Measurements from ENCODE around the gene BRWD1.
"Not testable (repeated sequence)": the region's sequence is repeated elsewhere in the genome, so short reads cannot be mapped to it uniquely, and the experiment has no call there.

The BRWD1 gene

DNA sequence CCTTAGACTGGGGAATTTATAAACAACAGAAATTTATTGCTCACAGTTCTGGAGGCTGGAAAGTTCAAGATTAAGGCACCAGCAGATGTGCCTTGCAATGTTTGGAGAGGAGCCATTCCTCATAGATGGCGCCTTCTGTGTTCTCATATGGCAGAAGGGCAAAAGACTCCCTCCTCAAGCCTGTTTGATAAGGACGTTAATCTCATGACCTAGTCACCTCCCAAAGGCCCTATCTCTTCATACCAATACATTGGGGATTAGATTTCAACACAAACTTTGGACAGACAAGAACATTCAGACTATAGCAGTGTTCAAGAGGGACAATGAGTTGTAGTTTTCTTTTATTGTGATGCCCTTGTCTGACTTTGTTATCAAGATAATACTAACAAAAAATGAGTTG lies 164.5 kb downstream of the BRWD1 start:
- Histone ChIP-seq H3K4me3 (ENCODE audit: low read length) (no peak overlapping the region), H3K27ac (ENCODE audit: low read depth, low read length) (no peak overlapping the region), H3K4me1 (ENCODE audit: control insufficient read depth, insufficient read depth, low read length) (no peaks in the 10 kb centered on the region), H3K27me3 (ENCODE audit: control insufficient read depth, insufficient read depth, low read length) (no peaks in the 10 kb centered on the region), H3K9ac (ENCODE audit: low read length) (no peak overlapping the region), H3K36me3 (ENCODE audit: control insufficient read depth, insufficient read depth, low read length) (no peaks in the 10 kb centered on the region)

DNA sequence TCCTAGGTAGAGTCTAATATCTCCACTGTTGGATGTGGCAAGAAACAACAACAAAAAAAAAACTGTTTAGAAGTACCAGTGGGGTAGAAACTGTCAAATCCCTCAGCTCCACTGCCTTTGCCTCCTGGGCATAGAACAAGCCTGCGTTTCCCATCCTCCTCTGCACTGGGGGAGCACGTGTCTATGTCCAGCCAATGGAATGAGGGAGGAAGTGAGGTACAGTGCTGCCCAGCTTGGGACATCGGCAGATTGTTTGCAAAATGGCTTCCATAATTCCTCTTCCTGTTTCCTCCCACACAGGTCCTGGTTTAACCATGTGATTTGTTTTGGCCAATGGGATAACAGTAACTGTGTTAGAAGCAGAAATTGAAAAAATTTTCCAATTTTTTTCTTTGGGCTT lies 169.2 kb downstream of the BRWD1 start:
- no peaks in the 10 kb centered on the region for H3K27me3 ChIP-seq (ENCODE audit: control insufficient read depth, insufficient read depth, low read length)
- no peaks in the 10 kb centered on the region for H3K4me1 ChIP-seq (ENCODE audit: control insufficient read depth, insufficient read depth, low read length)
- no peaks in the 10 kb centered on the region for H3K36me3 ChIP-seq (ENCODE audit: control insufficient read depth, insufficient read depth, low read length)
- no peak overlapping the region for H3K4me3 ChIP-seq (ENCODE audit: low read length)
- H3K9ac ChIP-seq (ENCODE audit: low read length) = no peak overlapping the region
- H3K27ac ChIP-seq (ENCODE audit: low read depth, low read length) = no peak overlapping the region

DNA sequence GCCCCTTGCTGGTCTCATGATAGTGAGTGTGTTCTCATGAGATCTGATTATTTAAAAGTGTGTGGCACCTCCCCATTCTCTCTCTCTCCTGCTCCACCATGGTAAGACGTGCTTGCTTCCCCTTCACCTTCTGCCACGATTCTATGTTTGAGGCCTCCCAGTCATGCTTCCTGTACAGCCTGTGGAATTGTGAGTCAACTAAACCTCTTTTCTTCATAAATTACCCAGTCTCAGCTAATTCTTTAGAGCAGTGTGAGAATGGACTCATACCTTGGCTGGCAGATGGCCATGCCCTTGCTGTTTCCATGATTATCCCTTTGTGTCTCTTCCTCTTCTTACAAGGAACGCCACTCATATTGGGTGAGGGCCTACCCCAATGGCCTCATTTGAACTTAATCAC lies 170.5 kb downstream of the BRWD1 start:
- H3K27ac ChIP-seq (ENCODE audit: low read depth, low read length) = no peak overlapping the region
- H3K4me1 ChIP-seq (ENCODE audit: control insufficient read depth, insufficient read depth, low read length) = no peaks in the 10 kb centered on the region
- H3K27me3 ChIP-seq (ENCODE audit: control insufficient read depth, insufficient read depth, low read length) = no peaks in the 10 kb centered on the region
- H3K36me3 ChIP-seq (ENCODE audit: control insufficient read depth, insufficient read depth, low read length) = no peaks in the 10 kb centered on the region
- no peak overlapping the region for H3K9ac ChIP-seq (ENCODE audit: low read length)
- H3K4me3 ChIP-seq (ENCODE audit: low read length) = no peak overlapping the region

DNA sequence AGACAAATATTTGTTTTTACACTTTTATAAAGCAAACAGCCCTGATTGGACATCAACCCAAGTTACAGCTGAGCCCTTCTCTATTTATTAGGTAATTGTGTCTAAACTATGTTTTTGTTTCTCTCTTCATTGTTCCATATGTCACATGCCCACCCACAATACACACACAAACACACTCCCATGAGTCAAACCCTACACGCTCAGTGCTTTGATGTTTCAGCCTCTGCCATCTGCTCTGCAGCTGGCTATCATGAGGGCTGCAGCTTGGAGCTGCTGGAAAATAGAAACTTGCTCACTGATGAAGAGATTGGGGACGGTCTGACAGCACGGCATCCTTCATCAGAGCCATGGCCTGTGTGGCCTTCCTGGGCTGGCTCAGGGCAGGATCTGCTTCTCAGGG lies 171.9 kb downstream of the BRWD1 start:
- Histone ChIP-seq H3K4me3 (ENCODE audit: low read length) (no peak overlapping the region), H3K27ac (ENCODE audit: low read depth, low read length) (no peak overlapping the region), H3K36me3 (ENCODE audit: control insufficient read depth, insufficient read depth, low read length) (no peaks in the 10 kb centered on the region), H3K27me3 (ENCODE audit: control insufficient read depth, insufficient read depth, low read length) (no peaks in the 10 kb centered on the region), H3K4me1 (ENCODE audit: control insufficient read depth, insufficient read depth, low read length) (no peaks in the 10 kb centered on the region), H3K9ac (ENCODE audit: low read length) (no peak overlapping the region)

DNA sequence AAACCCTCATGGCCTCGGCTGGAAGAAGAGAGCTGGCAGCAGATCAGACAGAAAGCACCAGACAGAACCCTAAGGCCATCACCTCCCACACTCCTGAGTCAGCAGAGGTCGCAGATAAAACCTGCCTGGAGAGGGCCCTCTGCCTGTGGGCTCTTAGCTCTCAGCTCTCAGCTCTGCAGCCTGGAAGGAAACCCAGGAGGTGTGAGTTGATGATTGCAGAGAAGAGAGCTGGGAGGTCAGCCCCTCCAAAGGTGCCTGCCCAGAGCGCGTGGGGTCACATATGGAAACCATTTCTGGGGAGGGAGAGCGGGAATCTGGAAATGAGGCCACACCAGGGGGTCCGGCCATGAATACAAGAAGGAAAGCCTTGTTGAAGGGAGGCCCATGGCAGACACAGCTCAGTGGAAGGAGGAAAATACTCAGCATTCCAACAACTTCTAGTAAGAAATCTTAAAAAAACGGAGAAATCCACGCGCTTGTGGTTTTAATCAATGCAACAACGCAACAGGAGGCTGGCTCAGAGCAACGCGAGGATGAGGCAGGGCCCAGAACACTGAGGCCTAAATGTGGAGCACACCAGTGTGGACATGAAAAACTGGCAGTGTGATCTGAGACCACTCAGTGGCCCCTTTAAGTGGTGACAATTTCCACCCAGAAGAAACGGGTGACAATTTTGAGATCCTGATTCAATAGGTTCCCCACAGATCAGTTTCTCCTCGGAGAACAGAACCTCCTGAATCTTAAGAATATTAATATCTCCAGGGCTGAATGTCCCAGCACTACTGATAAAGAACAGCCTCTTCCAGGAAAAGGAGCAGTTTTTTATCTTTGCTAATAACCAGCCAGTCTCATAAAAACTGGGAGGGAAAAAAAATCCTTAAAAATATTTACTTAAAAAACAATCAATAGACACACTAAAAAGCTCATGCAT lies 175.9 kb downstream of the BRWD1 start:
- no peak overlapping the region for H3K27ac ChIP-seq (ENCODE audit: low read depth, low read length)
- no peaks in the 10 kb centered on the region for H3K27me3 ChIP-seq (ENCODE audit: control insufficient read depth, insufficient read depth, low read length)
- no peak overlapping the region for H3K4me3 ChIP-seq (ENCODE audit: low read length)

DNA sequence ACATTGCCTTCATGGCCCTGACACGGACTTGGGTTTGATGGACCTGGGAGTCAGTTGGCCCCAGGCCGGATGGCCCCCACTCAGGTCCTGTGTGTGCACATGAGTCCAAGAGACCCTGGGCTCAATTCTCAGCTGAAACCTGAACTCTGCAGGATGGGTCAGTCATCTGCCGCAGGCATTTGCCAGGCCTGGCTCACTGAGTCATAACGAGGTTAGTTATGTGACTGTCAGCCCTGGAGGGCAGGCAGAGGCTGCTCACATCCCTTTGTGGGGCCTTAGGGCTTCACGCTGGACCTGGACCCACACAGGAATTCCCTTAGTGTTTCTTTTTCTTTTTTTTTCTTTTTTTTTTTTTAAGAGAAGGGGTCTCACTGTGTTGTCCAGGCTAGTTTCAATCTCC lies 176.7 kb downstream of the BRWD1 start:
- H3K4me1 ChIP-seq (ENCODE audit: control insufficient read depth, insufficient read depth, low read length) = no peaks in the 10 kb centered on the region
- H3K4me3 ChIP-seq (ENCODE audit: low read length) = no peak overlapping the region
- H3K27me3 ChIP-seq (ENCODE audit: control insufficient read depth, insufficient read depth, low read length) = no peaks in the 10 kb centered on the region
- no peak overlapping the region for H3K27ac ChIP-seq (ENCODE audit: low read depth, low read length)
- H3K9ac ChIP-seq (ENCODE audit: low read length) = no peak overlapping the region
- no peaks in the 10 kb centered on the region for H3K36me3 ChIP-seq (ENCODE audit: control insufficient read depth, insufficient read depth, low read length)

More for the DNA sequence above, 175.9 kb downstream of the BRWD1 start:
- Histone ChIP-seq H3K9ac (ENCODE audit: low read length) (no peak overlapping the region), H3K4me1 (ENCODE audit: control insufficient read depth, insufficient read depth, low read length) (no peaks in the 10 kb centered on the region), H3K36me3 (ENCODE audit: control insufficient read depth, insufficient read depth, low read length) (no peaks in the 10 kb centered on the region)

DNA sequence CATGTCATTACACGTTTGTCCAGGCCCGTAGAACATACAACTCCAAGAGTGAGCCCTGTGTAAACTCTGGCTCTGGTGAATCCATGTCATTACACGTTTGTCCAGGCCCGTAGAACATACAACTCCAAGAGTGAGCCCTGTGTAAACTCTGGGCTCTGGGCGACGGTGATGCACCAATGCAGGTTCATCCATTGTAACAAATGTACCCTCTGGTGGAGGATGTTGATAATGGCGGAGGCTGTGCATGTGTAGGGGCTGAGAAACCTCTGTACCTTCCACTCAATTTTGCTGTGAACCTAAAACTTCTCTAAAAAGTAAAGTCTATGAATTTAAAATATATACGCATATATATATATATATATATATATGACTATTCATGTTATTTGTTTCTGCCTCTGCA lies 177.3 kb downstream of the BRWD1 start:
- H3K27ac ChIP-seq (ENCODE audit: low read depth, low read length); H3K4me3 ChIP-seq (ENCODE audit: low read length); H3K4me1 ChIP-seq (ENCODE audit: control insufficient read depth, insufficient read depth, low read length); H3K27me3 ChIP-seq (ENCODE audit: control insufficient read depth, insufficient read depth, low read length); H3K36me3 ChIP-seq (ENCODE audit: control insufficient read depth, insufficient read depth, low read length); H3K9ac ChIP-seq (ENCODE audit: low read length): not testable (repeated sequence)

DNA sequence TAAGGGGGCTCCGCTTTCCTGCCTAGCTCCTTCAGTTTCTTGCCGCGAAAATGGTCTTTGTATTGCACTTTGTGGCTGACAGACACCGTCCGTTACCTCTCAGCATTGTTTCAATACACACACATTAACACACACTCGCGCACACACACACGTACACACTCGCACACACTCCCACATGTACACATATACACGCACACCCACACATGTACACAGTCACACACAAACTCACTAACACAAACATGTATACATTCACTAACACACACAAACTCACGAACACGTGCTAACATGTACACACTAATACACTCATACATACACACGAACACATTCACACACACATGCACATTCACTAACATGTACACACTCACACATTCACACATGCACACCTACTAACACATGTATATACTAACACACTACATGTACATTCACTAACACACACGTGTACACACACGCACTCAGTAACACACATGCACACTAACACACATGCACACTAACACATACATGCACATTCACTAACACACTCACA lies 179.1 kb downstream of the BRWD1 start:
- Histone ChIP-seq H3K4me3 (ENCODE audit: low read length) (no peak overlapping the region), H3K36me3 (ENCODE audit: control insufficient read depth, insufficient read depth, low read length) (no peaks in the 10 kb centered on the region), H3K27ac (ENCODE audit: low read depth, low read length) (no peak overlapping the region), H3K27me3 (ENCODE audit: control insufficient read depth, insufficient read depth, low read length) (no peaks in the 10 kb centered on the region), H3K4me1 (ENCODE audit: control insufficient read depth, insufficient read depth, low read length) (no peaks in the 10 kb centered on the region), H3K9ac (ENCODE audit: low read length) (no peak overlapping the region)
